Ectodermal cell (in vitro differentiated cells): Measurements from ENCODE around the gene SEC14L1.

Source experiments
- H3K27ac ChIP-seq: 2 replicates; pipeline ENCODE4 v1.7.0; 2013; ENCODE audit warnings: mild to moderate bottlenecking, low read depth, low read length; ENCODE audit not compliant: insufficient read depth, poor library complexity, severe bottlenecking
- H3K27me3 ChIP-seq: 2 replicates; pipeline ENCODE4 v1.7.0; 2013; ENCODE audit warnings: mild to moderate bottlenecking, low read length; ENCODE audit not compliant: insufficient read depth, control insufficient read depth, poor library complexity, severe bottlenecking
- H3K36me3 ChIP-seq: one replicate; pipeline ENCODE4 v1.7.0; 2013; ENCODE audit warnings: low read length; ENCODE audit not compliant: control insufficient read depth, insufficient read depth
- H3K4me1 ChIP-seq: one replicate; pipeline ENCODE4 v1.7.0; 2013; ENCODE audit warnings: low read length; ENCODE audit not compliant: control insufficient read depth, insufficient read depth
- H3K4me3 ChIP-seq: 2 replicates; pipeline ENCODE4 v1.7.0; 2013; ENCODE audit warnings: low read depth, low read length, control low read depth; ENCODE audit not compliant: insufficient read depth
- H3K9me3 ChIP-seq: 2 replicates; pipeline ENCODE4 v1.7.0; 2013; ENCODE audit warnings: mild to moderate bottlenecking, low read length, moderate library complexity; ENCODE audit not compliant: control insufficient read depth
- WGBS, 2 experiments: methylation state at CpG; one replicate each; pipeline ENCODE4 v1.1.7; 2013; ENCODE audit warnings: missing lambda C conversion rate in 2 of 2; 5-methylcytosine and 5-hydroxymethylcytosine counted together

SEC14L1 gene

GRCh38 chr17:77222356-77222755 is 81.6 kb downstream of the SEC14L1 start:
- no peaks in the 10 kb centered on the region for H3K27me3 ChIP-seq
- no peaks in the 10 kb centered on the region for H3K36me3 ChIP-seq
- no peak overlapping the region for H3K4me3 ChIP-seq
- H3K27ac ChIP-seq: no peak overlapping the region
- H3K9me3 ChIP-seq: no peaks in the 10 kb centered on the region
- 87 to 94% methylated on average over 7 of the region's 7 CpGs for WGBS, 2 experiments
- H3K4me1 ChIP-seq: no peaks in the 10 kb centered on the region

- H3K27me3 ChIP-seq: no peaks in the 10 kb centered on the region
- WGBS, 2 experiments: 93 to 94% methylated on average over 26 of the region's 26 CpGs
- no peaks in the 10 kb centered on the region for H3K36me3 ChIP-seq
- H3K9me3 ChIP-seq: no peaks in the 10 kb centered on the region
- H3K4me1 ChIP-seq: no peaks in the 10 kb centered on the region
- H3K4me3 ChIP-seq: no peak overlapping the region
- H3K27ac ChIP-seq: no peak overlapping the region
These were observed 83.1 kb downstream of the SEC14L1 start for GRCh38 chr17:77223642-77224420.

- H3K36me3 ChIP-seq: no peaks in the 10 kb centered on the region
- H3K4me3 ChIP-seq: no peak overlapping the region
- H3K4me1 ChIP-seq: no peaks in the 10 kb centered on the region
- 84 to 89% methylated on average over 1 of the region's 1 CpG for WGBS, 2 experiments
- H3K27ac ChIP-seq: no peak overlapping the region
- H3K9me3 ChIP-seq: no peaks in the 10 kb centered on the region
- no peaks in the 10 kb centered on the region for H3K27me3 ChIP-seq
These were observed 84.5 kb downstream of the SEC14L1 start for GRCh38 chr17:77225265-77225664.

GRCh38 chr17:77227461-77228240 is 86.9 kb downstream of the SEC14L1 start:
- 90 to 91% methylated on average over 23 of the region's 23 CpGs for WGBS, 2 experiments
- no peak overlapping the region for H3K4me3 ChIP-seq
- H3K27ac ChIP-seq: no peak overlapping the region
- no peaks in the 10 kb centered on the region for H3K4me1 ChIP-seq
- no peaks in the 10 kb centered on the region for H3K36me3 ChIP-seq
- H3K27me3 ChIP-seq: no peaks in the 10 kb centered on the region
- H3K9me3 ChIP-seq: no peaks in the 10 kb centered on the region

DNA sequence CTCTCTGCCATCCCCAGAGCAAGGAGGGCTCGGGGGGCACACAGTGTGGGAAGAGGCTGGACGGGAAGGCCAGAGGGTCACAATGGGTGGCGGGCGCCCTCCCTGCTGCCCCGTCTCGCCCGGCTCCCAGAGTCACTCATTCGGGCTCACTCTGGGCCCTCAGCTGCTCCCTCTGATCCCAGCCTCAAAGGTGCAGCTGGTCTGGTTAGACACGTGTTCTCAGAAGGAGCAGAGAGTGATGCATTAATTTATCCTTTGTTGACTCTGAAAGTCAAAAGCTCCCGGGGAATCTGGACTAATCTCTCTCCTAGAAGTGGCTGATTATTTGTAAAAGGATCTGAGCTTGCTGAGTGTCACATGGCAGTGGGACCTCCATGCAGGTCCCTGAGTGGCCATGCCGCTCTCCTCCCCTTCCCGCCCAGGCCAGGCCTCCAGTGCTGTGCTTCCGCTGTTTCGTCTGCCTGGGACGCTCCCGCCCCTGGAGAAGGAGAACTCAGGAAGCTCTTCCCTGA is 87.5 kb downstream of the SEC14L1 start:
- Histone ChIP-seq H3K36me3 (no peaks in the 10 kb centered on the region), H3K27me3 (no peaks in the 10 kb centered on the region), H3K27ac (no peak overlapping the region), H3K4me3 (no peak overlapping the region), H3K4me1 (no peaks in the 10 kb centered on the region), H3K9me3 (no peaks in the 10 kb centered on the region)
- 87 to 88% methylated on average over 16 of the region's 16 CpGs for WGBS, 2 experiments

- H3K4me1 ChIP-seq: no peaks in the 10 kb centered on the region
These were observed 88.0 kb downstream of the SEC14L1 start for GRCh38 chr17:77228816-77229215.

DNA sequence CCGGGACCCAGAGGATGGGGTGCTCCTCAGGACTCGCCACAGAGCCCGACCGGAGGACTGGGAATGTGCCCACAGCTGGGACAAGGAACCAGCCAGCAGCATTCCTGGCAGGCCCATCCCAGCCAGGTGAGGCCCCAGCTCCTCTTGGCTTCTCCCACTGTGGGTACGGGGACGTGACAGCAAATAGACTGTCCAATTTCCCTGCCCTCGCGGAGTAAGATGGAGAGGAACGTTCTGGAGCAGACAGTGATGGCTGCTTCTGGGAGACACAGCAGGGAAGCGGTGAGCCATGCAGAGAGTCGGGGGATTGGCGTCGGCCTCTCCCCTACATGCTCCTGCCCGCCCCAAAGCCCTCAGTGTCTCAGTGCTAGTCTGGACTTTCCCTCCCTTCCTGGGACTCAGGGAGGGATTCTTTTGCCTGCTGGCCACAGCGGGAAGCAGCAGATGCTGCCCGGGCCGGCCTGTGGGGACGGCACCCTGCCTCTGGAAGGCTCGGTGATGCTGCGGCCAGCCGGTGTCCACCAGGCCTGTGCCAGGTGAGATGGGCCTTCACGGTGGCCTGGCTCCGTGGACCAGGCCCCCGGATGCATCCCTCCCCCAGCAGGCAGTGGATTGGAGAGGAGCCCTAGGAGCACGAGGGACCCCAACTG is 89.1 kb downstream of the SEC14L1 start:
- Histone ChIP-seq H3K36me3 (no peaks in the 10 kb centered on the region), H3K4me1 (no peaks in the 10 kb centered on the region), H3K4me3 (no peak overlapping the region), H3K9me3 (no peaks in the 10 kb centered on the region), H3K27me3 (no peaks in the 10 kb centered on the region), H3K27ac (no peak overlapping the region)
- 93 to 94% methylated on average over 25 of the region's 25 CpGs for WGBS, 2 experiments

More at GRCh38 chr17:77228816-77229215, 88.0 kb downstream of the SEC14L1 start:
- WGBS, 2 experiments: 93 to 95% methylated on average over 13 of the region's 13 CpGs
- H3K36me3 ChIP-seq: no peaks in the 10 kb centered on the region
- no peak overlapping the region for H3K4me3 ChIP-seq
- no peak overlapping the region for H3K27ac ChIP-seq
- no peaks in the 10 kb centered on the region for H3K27me3 ChIP-seq
- H3K9me3 ChIP-seq: no peaks in the 10 kb centered on the region

DNA sequence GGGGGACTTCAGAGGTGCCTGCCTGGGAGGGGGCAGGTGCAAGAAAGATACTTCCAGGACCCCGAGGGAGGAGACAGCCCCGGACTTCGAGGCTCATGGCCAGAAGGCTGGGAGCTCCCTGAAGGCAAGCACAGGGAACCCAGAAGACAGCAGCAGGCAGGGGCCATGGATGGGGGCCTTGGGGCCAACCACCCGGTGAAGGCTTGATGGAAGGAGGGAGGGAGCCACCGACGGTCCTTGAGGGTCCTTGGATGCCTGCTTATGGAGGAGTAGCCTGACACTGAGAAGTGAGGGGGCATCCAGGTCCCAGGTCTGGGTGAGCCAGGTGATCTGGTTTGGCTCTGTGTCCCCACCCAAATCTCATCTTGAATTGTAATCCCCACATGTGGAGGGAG is 89.7 kb downstream of the SEC14L1 start:
- no peaks in the 10 kb centered on the region for H3K36me3 ChIP-seq
- no peaks in the 10 kb centered on the region for H3K9me3 ChIP-seq
- no peaks in the 10 kb centered on the region for H3K27me3 ChIP-seq
- H3K4me1 ChIP-seq: no peaks in the 10 kb centered on the region
- 94 to 96% methylated on average over 6 of the region's 6 CpGs for WGBS, 2 experiments
- H3K4me3 ChIP-seq: no peak overlapping the region
- H3K27ac ChIP-seq: no peak overlapping the region

DNA sequence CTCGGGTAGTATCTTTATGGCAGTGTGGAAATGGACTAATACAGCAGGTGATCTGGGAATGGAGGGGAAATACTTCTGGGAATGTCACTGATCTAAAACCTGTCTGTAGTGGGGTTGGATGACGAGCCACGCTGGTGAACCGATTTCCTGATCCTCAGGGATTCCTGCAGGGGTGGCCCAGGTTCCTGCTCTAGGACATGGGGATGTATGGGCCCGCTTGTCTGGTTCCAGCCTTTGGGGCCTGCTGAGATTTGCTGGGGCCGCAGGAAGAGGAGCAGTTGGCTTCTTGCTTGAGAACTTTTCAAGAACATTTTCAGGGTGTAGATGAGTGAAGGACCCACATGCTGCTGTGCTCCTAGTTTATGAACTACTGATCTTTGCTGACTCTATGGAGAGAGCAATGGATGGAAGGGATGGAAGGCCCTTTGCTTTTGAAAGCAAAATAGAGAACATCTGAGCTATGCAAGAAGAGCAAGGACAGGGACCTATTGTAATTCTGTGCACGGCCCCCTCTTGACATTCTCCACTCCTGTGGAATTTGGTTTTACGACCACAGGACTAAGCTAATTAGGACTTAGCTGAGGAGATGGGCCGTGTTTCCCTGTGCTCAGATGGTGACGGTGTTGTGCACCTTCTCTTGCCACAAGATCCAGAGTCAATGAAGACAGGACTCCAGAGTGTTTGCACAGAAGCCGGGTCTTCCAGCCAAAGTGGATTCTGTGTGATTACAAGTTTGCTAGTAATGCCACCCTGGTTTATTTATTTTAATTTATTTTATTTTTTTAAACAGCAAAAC is 90.5 kb downstream of the SEC14L1 start:
- no peak overlapping the region for H3K4me3 ChIP-seq
- no peaks in the 10 kb centered on the region for H3K36me3 ChIP-seq
- no peaks in the 10 kb centered on the region for H3K27me3 ChIP-seq
- H3K9me3 ChIP-seq: no peaks in the 10 kb centered on the region
- H3K27ac ChIP-seq: no peak overlapping the region
- no peaks in the 10 kb centered on the region for H3K4me1 ChIP-seq
- WGBS, 2 experiments: 91 to 92% methylated on average over 11 of the region's 11 CpGs
